SKM-1 (cell line): ENCODE results near the gene OR4C45.
A peak's percentile ranks its signal among the peaks of the same experiment; 100 is the strongest.
"Not testable (repeated sequence)": the region's sequence is repeated elsewhere in the genome, so short reads cannot be mapped to it uniquely, and the experiment has no call there.

ENCODE experiments used
- DNase-seq: peaks from one replicate; lab custom pipeline; 2025; ENCODE audit not compliant: unreplicated experiment; lab: John Stamatoyannopoulos, UW

OR4C45 gene

GRCh38 chr11:50032574-50032973, at the start of gene OR4C45:
OR4C45 (plus strand) TSS chr11:50032874.
- DNase-seq, result no peak

GRCh38 chr11:49995565-49995964, 37.1 kb upstream of the OR4C45 start:
- peak; percentile 41 for DNase-seq

GRCh38 chr11:50030193-50030592, 2.5 kb upstream of the OR4C45 start:
- no peak for DNase-seq

- DNase-seq, result not testable (repeated sequence)
Measured at GRCh38 chr11:50036239-50036638, 3.6 kb downstream of the OR4C45 start.

- no peak for DNase-seq
Measured at GRCh38 chr11:50037251-50037650, 4.6 kb downstream of the OR4C45 start.

GRCh38 chr11:50044647-50045046, 12.0 kb downstream of the OR4C45 start:
- no peak for DNase-seq

- DNase-seq, result not testable (repeated sequence)
Measured at GRCh38 chr11:50063056-50063455, 30.4 kb downstream of the OR4C45 start.

GRCh38 chr11:50070389-50070788, 37.7 kb downstream of the OR4C45 start:
- no peak for DNase-seq

GRCh38 chr11:50071584-50072225, 39.0 kb downstream of the OR4C45 start:
- no peak for DNase-seq

- DNase-seq, result no peak
Measured at GRCh38 chr11:50072226-50073112, 39.8 kb downstream of the OR4C45 start.

GRCh38 chr11:50073113-50074105, 40.7 kb downstream of the OR4C45 start:
- no peak for DNase-seq

GRCh38 chr11:50074161-50074560, 41.5 kb downstream of the OR4C45 start:
- no peak for DNase-seq

GRCh38 chr11:50075856-50076255, 43.2 kb downstream of the OR4C45 start:
- DNase-seq, result peak; percentile 82

GRCh38 chr11:50077526-50077925, 44.9 kb downstream of the OR4C45 start:
- DNase-seq, result no peak

- no peak for DNase-seq
Measured at GRCh38 chr11:50078001-50078400, 45.3 kb downstream of the OR4C45 start.

- DNase-seq, result not testable (repeated sequence)
Measured at GRCh38 chr11:50078946-50079345, 46.3 kb downstream of the OR4C45 start.

GRCh38 chr11:50080256-50080655, 47.6 kb downstream of the OR4C45 start:
- DNase-seq, result no peak
